PFSK-1 (cell line): ENCODE results near the gene EPHA6.

Experiments
- POLR2AphosphoS5 ChIP-seq: IDR thresholded peaks from 2 replicates; pipeline ENCODE4 v1.6.1; 2012; ENCODE audit warnings: low read depth, mild to moderate bottlenecking, control low read depth, low read length, moderate library complexity
- REST ChIP-seq, 2 experiments: IDR thresholded peaks; 2 replicates each; pipeline versions ENCODE4 v1.6.1 to v1.8.0; 2011 to 2012; ENCODE audit warnings: low read depth in 2 of 2, low read length in 2 of 2, control low read depth in 1 of 2, inconsistent platforms in 1 of 2, mild to moderate bottlenecking in 1 of 2, moderate library complexity in 1 of 2; ENCODE audit not compliant: insufficient read depth in 1 of 2
- SIN3A ChIP-seq: IDR thresholded peaks from 2 replicates; pipeline ENCODE4 v1.6.1; 2012; ENCODE audit warnings: mild to moderate bottlenecking, low read length, moderate library complexity, borderline replicate concordance; ENCODE audit not compliant: insufficient read depth
- TAF1 ChIP-seq: IDR thresholded peaks from 2 replicates; pipeline ENCODE4 v1.6.1; 2012; ENCODE audit warnings: low read length, control low read depth, borderline replicate concordance; ENCODE audit not compliant: insufficient read depth

- no peak for TF ChIP-seq POLR2AphosphoS5
- no peak for TF ChIP-seq TAF1
- no peak for TF ChIP-seq REST (IDR thresholded peaks at IDR 0.05; ENCODE audit: insufficient read depth in 1 of 2, low read depth in 2 of 2, low read length in 2 of 2)
- TF ChIP-seq SIN3A: no peak
These were observed 576.8 kb downstream of the EPHA6 start for GRCh38 chr3:97391167-97391566.
